MM.1S (cell line): Measurements from ENCODE around the gene LDLRAD4.

Source experiments
- CTCF ChIP-seq: fragments of 300-600 bp; sonication (generic); IDR thresholded peaks from 2 replicates; pipeline ENCODE4 v1.5.1; 2016; ENCODE audit warnings: antibody characterized with exemption, low read length, mixed read lengths
- EZH2 ChIP-seq: fragments of 300-600 bp; sonication (generic); optimal IDR thresholded peaks from 2 replicates; pipeline ENCODE3; 2017; ENCODE audit warnings: low read depth, mild to moderate bottlenecking, antibody characterized with exemption, low read length, mixed read lengths
- EZH2phosphoT487 ChIP-seq: fragments of 300-600 bp; sonication (generic); IDR thresholded peaks from 2 replicates; pipeline ENCODE4 v1.6.1; 2018; ENCODE audit warnings: antibody characterized with exemption, low read length

- no peak for TF ChIP-seq CTCF
- TF ChIP-seq EZH2, result no peak
- no peak for TF ChIP-seq EZH2phosphoT487
Observed at GRCh38 chr18:13501543-13501887, 283.0 kb downstream of the LDLRAD4 start.
